ENCODE results near the gene TBCCD1. TPM values are rescaled to one million over a fixed set of nuclear protein-coding genes. Genes with fewer than 3 reads are reported as not detected.

The TBCCD1 gene
- total RNA-seq, 1 donor from 2014 or later = 14.6 TPM

- Histone ChIP-seq H3K9ac (ENCODE audit: low read depth in 1 of 3, low read length in 3 of 3) (no peak overlapping the region), H3K27me3 (ENCODE audit: control insufficient read depth in 3 of 3, insufficient read depth in 3 of 3, low read length in 3 of 3) (peaks cover 0 to 15% (median 13%) of the 10 kb centered on the region in 3 donors), H3K4me3 (ENCODE audit: low read length in 3 of 3) (no peak overlapping the region), H3K9me3 (ENCODE audit: control insufficient read depth in 3 of 3, low read length in 3 of 3) (no peaks in the 10 kb centered on the region), H3K4me1 (ENCODE audit: control insufficient read depth in 3 of 3, insufficient read depth in 3 of 3, low read length in 3 of 3) (no peaks in the 10 kb centered on the region), H3K27ac (ENCODE audit: low read depth, low read length) (no peak overlapping the region), H3K36me3 (ENCODE audit: control insufficient read depth in 3 of 3, insufficient read depth in 3 of 3, low read length in 3 of 3) (no peaks in the 10 kb centered on the region)
Measured at GRCh38 chr3:186523022-186523421, 44.1 kb downstream of the TBCCD1 start.

GRCh38 chr3:186520957-186521842, 45.9 kb downstream of the TBCCD1 start:
- Histone ChIP-seq H3K27ac (ENCODE audit: low read depth, low read length) (no peak overlapping the region), H3K9me3 (ENCODE audit: control insufficient read depth in 3 of 3, low read length in 3 of 3) (peaks cover 0 to 4% (median 0%) of the 10 kb centered on the region in 3 donors), H3K4me1 (ENCODE audit: control insufficient read depth in 3 of 3, insufficient read depth in 3 of 3, low read length in 3 of 3) (no peaks in the 10 kb centered on the region), H3K27me3 (ENCODE audit: control insufficient read depth in 3 of 3, insufficient read depth in 3 of 3, low read length in 3 of 3) (peaks cover 0 to 22% (median 19%) of the 10 kb centered on the region in 3 donors), H3K9ac (ENCODE audit: low read depth in 1 of 3, low read length in 3 of 3) (no peak overlapping the region), H3K36me3 (ENCODE audit: control insufficient read depth in 3 of 3, insufficient read depth in 3 of 3, low read length in 3 of 3) (no peaks in the 10 kb centered on the region), H3K4me3 (ENCODE audit: low read length in 3 of 3) (no peak overlapping the region)

- Histone ChIP-seq H3K9me3 (ENCODE audit: control insufficient read depth in 3 of 3, low read length in 3 of 3) (peaks cover 0 to 4% (median 0%) of the 10 kb centered on the region in 3 donors), H3K4me3 (ENCODE audit: low read length in 3 of 3) (no peak overlapping the region), H3K4me1 (ENCODE audit: control insufficient read depth in 3 of 3, insufficient read depth in 3 of 3, low read length in 3 of 3) (no peaks in the 10 kb centered on the region), H3K27me3 (ENCODE audit: control insufficient read depth in 3 of 3, insufficient read depth in 3 of 3, low read length in 3 of 3) (peaks cover 0 to 21% (median 19%) of the 10 kb centered on the region in 3 donors), H3K27ac (ENCODE audit: low read depth, low read length) (no peak overlapping the region), H3K36me3 (ENCODE audit: control insufficient read depth in 3 of 3, insufficient read depth in 3 of 3, low read length in 3 of 3) (no peaks in the 10 kb centered on the region), H3K9ac (ENCODE audit: low read depth in 1 of 3, low read length in 3 of 3) (no peak overlapping the region)
Measured at GRCh38 chr3:186520431-186520830, 46.7 kb downstream of the TBCCD1 start.

GRCh38 chr3:186519021-186519658, 48.0 kb downstream of the TBCCD1 start:
- H3K36me3 ChIP-seq (ENCODE audit: control insufficient read depth in 3 of 3, insufficient read depth in 3 of 3, low read length in 3 of 3) = no peaks in the 10 kb centered on the region
- peaks cover 0 to 4% (median 0%) of the 10 kb centered on the region in 3 donors for H3K9me3 ChIP-seq (ENCODE audit: control insufficient read depth in 3 of 3, low read length in 3 of 3)
- H3K4me3 ChIP-seq (ENCODE audit: low read length in 3 of 3) = no peak overlapping the region
- no peak overlapping the region for H3K27ac ChIP-seq (ENCODE audit: low read depth, low read length)
- peaks cover 0 to 21% (median 21%) of the 10 kb centered on the region in 3 donors for H3K27me3 ChIP-seq (ENCODE audit: control insufficient read depth in 3 of 3, insufficient read depth in 3 of 3, low read length in 3 of 3)
- H3K9ac ChIP-seq (ENCODE audit: low read depth in 1 of 3, low read length in 3 of 3) = no peak overlapping the region
- no peaks in the 10 kb centered on the region for H3K4me1 ChIP-seq (ENCODE audit: control insufficient read depth in 3 of 3, insufficient read depth in 3 of 3, low read length in 3 of 3)

DNA sequence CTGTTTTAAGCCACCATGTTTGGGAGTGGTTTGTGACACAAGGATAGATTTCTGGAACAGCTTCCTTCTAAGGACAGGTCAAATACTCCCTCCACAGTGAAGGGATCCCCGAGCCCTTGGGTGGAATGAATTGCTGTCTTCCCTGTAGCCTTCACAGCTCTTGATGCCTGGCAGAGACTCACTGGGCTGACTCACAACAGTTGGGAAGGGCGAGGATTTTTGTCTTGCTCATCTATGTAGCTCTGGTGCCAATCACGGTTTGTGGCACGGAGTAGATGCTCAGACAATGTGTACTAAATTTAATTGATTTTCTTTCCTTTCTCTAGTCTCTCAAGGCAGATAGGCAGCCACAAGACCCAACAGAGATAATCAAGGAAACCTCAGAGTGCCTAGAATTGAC, 49.9 kb downstream of the TBCCD1 start:
- Histone ChIP-seq H3K36me3 (ENCODE audit: control insufficient read depth in 3 of 3, insufficient read depth in 3 of 3, low read length in 3 of 3) (no peaks in the 10 kb centered on the region), H3K27me3 (ENCODE audit: control insufficient read depth in 3 of 3, insufficient read depth in 3 of 3, low read length in 3 of 3) (peaks cover 7 to 25% (median 25%) of the 10 kb centered on the region in 3 donors), H3K9ac (ENCODE audit: low read depth in 1 of 3, low read length in 3 of 3) (no peak overlapping the region), H3K27ac (ENCODE audit: low read depth, low read length) (no peak overlapping the region), H3K9me3 (ENCODE audit: control insufficient read depth in 3 of 3, low read length in 3 of 3) (peaks cover 0 to 4% (median 0%) of the 10 kb centered on the region in 3 donors), H3K4me1 (ENCODE audit: control insufficient read depth in 3 of 3, insufficient read depth in 3 of 3, low read length in 3 of 3) (no peaks in the 10 kb centered on the region), H3K4me3 (ENCODE audit: low read length in 3 of 3) (no peak overlapping the region)

- peaks cover 0 to 4% (median 0%) of the 10 kb centered on the region in 3 donors for H3K9me3 ChIP-seq (ENCODE audit: control insufficient read depth in 3 of 3, low read length in 3 of 3)
- H3K9ac ChIP-seq (ENCODE audit: low read depth in 1 of 3, low read length in 3 of 3) = no peak overlapping the region
- H3K4me3 ChIP-seq (ENCODE audit: low read length in 3 of 3) = no peak overlapping the region
- peaks cover 7 to 30% (median 25%) of the 10 kb centered on the region in 3 donors for H3K27me3 ChIP-seq (ENCODE audit: control insufficient read depth in 3 of 3, insufficient read depth in 3 of 3, low read length in 3 of 3)
- H3K27ac ChIP-seq (ENCODE audit: low read depth, low read length) = no peak overlapping the region
- no peaks in the 10 kb centered on the region for H3K4me1 ChIP-seq (ENCODE audit: control insufficient read depth in 3 of 3, insufficient read depth in 3 of 3, low read length in 3 of 3)
- H3K36me3 ChIP-seq (ENCODE audit: control insufficient read depth in 3 of 3, insufficient read depth in 3 of 3, low read length in 3 of 3) = no peaks in the 10 kb centered on the region
Measured at GRCh38 chr3:186516646-186517045, 50.5 kb downstream of the TBCCD1 start.

DNA sequence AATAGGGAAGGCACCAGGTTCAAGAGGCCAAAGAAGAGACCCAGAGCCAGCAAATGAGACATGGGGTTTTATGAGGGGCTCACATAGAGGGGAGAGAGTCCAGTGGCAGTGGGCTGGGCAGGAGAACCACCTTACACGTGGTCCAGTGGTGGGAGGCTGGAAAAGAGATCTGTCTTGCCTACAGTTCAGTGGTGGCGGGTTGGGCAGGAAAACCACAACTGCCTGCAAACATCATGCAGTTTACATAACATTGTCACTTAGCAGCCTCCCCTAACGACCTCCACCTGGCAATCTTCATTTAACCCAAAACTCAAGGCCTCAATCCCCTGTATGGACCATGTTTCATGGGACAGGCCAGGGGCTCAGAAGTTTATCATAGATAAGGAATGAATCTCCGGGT, 52.0 kb downstream of the TBCCD1 start:
- H3K9me3 ChIP-seq (ENCODE audit: control insufficient read depth in 3 of 3, low read length in 3 of 3) = peaks cover 0 to 4% (median 0%) of the 10 kb centered on the region in 3 donors
- H3K27me3 ChIP-seq (ENCODE audit: control insufficient read depth in 3 of 3, insufficient read depth in 3 of 3, low read length in 3 of 3) = peaks cover 7 to 35% (median 21%) of the 10 kb centered on the region in 3 donors
- no peaks in the 10 kb centered on the region for H3K4me1 ChIP-seq (ENCODE audit: control insufficient read depth in 3 of 3, insufficient read depth in 3 of 3, low read length in 3 of 3)
- H3K36me3 ChIP-seq (ENCODE audit: control insufficient read depth in 3 of 3, insufficient read depth in 3 of 3, low read length in 3 of 3) = no peaks in the 10 kb centered on the region
- no peak overlapping the region for H3K27ac ChIP-seq (ENCODE audit: low read depth, low read length)
- no peak overlapping the region for H3K9ac ChIP-seq (ENCODE audit: low read depth in 1 of 3, low read length in 3 of 3)
- no peak overlapping the region for H3K4me3 ChIP-seq (ENCODE audit: low read length in 3 of 3)

DNA sequence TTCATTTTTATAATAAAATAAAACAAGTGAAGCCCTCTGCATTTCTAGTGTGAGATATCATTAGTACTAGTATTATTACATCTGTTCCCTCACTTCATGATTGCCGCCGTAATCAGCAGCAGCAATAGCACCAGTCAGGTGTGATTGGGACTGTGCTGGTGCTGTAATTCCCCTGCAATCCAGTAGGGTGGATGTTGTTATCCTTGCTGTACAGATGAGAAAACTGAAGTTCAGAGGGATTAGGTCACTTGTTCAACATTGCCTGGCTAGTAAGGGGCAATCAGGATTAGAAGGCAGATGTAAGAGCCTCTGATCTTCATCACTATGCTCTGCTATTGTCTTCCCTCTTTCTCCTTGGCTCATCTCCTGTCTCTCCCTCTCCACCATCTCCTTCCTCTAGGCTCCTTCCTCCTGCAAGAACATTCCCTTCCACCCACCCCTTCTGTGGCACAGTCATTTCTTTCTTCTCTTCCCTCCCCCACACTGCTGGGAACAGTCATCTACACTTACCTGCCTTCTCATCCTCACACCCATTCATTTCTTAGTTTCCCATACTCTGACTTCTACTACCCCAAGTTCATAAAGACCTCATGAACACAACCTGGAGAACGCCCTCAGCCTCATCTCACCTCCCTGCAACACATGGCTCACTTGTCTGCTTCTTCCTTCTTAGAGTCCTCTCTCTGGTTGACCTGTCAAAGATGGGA, 52.7 kb downstream of the TBCCD1 start:
- peaks cover 0 to 4% (median 0%) of the 10 kb centered on the region in 3 donors for H3K9me3 ChIP-seq (ENCODE audit: control insufficient read depth in 3 of 3, low read length in 3 of 3)
- no peak overlapping the region for H3K27ac ChIP-seq (ENCODE audit: low read depth, low read length)
- H3K9ac ChIP-seq (ENCODE audit: low read depth in 1 of 3, low read length in 3 of 3) = no peak overlapping the region
- peaks cover 7 to 34% (median 19%) of the 10 kb centered on the region in 3 donors for H3K27me3 ChIP-seq (ENCODE audit: control insufficient read depth in 3 of 3, insufficient read depth in 3 of 3, low read length in 3 of 3)
- H3K4me1 ChIP-seq (ENCODE audit: control insufficient read depth in 3 of 3, insufficient read depth in 3 of 3, low read length in 3 of 3) = no peaks in the 10 kb centered on the region
- no peaks in the 10 kb centered on the region for H3K36me3 ChIP-seq (ENCODE audit: control insufficient read depth in 3 of 3, insufficient read depth in 3 of 3, low read length in 3 of 3)
- no peak overlapping the region for H3K4me3 ChIP-seq (ENCODE audit: low read length in 3 of 3)

- Histone ChIP-seq H3K9ac (ENCODE audit: low read depth in 1 of 3, low read length in 3 of 3) (no peak overlapping the region), H3K4me1 (ENCODE audit: control insufficient read depth in 3 of 3, insufficient read depth in 3 of 3, low read length in 3 of 3) (no peaks in the 10 kb centered on the region), H3K36me3 (ENCODE audit: control insufficient read depth in 3 of 3, insufficient read depth in 3 of 3, low read length in 3 of 3) (no peaks in the 10 kb centered on the region), H3K27me3 (ENCODE audit: control insufficient read depth in 3 of 3, insufficient read depth in 3 of 3, low read length in 3 of 3) (peaks cover 7 to 27% (median 15%) of the 10 kb centered on the region in 3 donors), H3K27ac (ENCODE audit: low read depth, low read length) (no peak overlapping the region), H3K9me3 (ENCODE audit: control insufficient read depth in 3 of 3, low read length in 3 of 3) (peaks cover 0 to 4% (median 0%) of the 10 kb centered on the region in 3 donors), H3K4me3 (ENCODE audit: low read length in 3 of 3) (no peak overlapping the region)
Measured at GRCh38 chr3:186513386-186513785, 53.8 kb downstream of the TBCCD1 start.
